Measurements from ENCODE around the gene TSHZ2.

Gene TSHZ2

GRCh38 chr20:53264604-53265003, 292.4 kb downstream of the TSHZ2 start:
- no peak for TF ChIP-seq CTCF (IDR thresholded peaks at IDR 0.05; ENCODE audit: insufficient read depth, low read length, missing control alignments)
- no peak for DNase-seq (ENCODE audit: low read depth, low spot score)
- ChIA-PET CTCF (no interaction called here), POLR2A (no interaction called here)
- H3K4me3 ChIP-seq (ENCODE audit: low read depth, low read length): no peak overlapping the region

DNA sequence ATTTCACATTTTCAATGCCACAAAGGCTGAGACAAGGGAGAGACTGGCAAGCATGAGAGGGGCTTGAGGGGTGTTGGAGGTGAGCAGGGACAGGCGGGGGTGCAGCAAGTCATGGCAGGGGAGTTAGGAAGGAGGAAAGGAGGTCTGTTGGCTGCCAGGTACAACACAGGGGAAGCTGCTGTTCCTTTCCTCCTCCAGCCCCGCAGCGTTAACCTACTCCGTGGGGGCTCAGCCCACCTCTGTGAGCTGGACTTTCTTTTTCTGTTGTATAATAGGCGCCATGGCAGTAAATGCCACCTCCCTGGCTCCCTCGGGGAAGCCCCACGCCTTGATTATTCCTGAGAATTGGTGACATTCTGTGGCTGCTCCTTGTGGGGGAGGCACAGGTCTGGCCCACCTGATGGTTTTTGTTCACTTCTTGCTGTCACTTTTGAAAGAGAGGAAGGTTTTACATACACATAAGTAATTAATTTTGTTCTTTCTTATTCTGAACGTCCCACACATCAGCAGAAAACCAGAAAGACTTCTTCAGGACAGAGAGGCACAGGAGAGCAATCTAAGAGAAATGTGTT, 293.2 kb downstream of the TSHZ2 start:
- no peak for TF ChIP-seq CTCF (IDR thresholded peaks at IDR 0.05; ENCODE audit: insufficient read depth, low read length, missing control alignments)
- POLR2A ChIA-PET: no interaction called here
- DNase-seq (ENCODE audit: low read depth, low spot score): no peak
- CTCF ChIA-PET: no interaction called here
- H3K4me3 ChIP-seq (ENCODE audit: low read depth, low read length): no peak overlapping the region

- TF ChIP-seq CTCF (IDR thresholded peaks at IDR 0.05; ENCODE audit: insufficient read depth, low read length, missing control alignments): no peak
- POLR2A ChIA-PET: no interaction called here
- H3K4me3 ChIP-seq (ENCODE audit: low read depth, low read length): no peak overlapping the region
- CTCF ChIA-PET: no interaction called here
- no peak for DNase-seq (ENCODE audit: low read depth, low spot score)
Observed at GRCh38 chr20:53269380-53269779, 297.2 kb downstream of the TSHZ2 start.

DNA sequence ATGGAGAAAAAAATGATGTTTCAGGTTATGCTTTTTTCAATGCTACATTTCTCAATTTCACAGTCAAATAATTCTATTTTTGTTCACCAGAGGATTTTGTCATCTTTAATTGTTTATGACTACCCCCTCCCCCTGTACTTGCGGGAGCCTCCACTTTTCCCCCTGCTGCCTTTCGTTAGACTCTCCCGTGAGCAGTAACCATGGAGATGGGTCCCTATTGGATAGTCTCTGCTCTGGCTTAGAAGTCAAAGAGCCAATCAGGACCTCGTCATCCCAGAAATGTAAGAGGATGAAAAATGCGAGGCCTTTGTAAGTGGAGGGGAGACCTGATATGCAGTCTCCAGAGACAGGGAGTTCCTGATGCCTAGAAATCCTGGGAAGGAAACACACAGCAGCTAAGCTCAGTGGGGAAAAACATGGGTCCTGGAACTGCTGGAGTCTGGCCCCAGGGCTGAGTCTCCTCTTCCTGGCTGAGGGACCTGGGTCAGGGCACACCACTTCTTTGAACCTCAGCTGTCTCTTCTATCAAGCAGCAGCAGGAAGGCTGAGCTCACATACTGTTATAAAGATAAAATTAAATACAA, 298.7 kb downstream of the TSHZ2 start:
- no peak for DNase-seq (ENCODE audit: low read depth, low spot score)
- ChIA-PET CTCF (no interaction called here), POLR2A (no interaction called here)
- H3K4me3 ChIP-seq (ENCODE audit: low read depth, low read length): no peak overlapping the region
- no peak for TF ChIP-seq CTCF (IDR thresholded peaks at IDR 0.05; ENCODE audit: insufficient read depth, low read length, missing control alignments)

- DNase-seq (ENCODE audit: low read depth, low spot score): no peak
- no peak overlapping the region for H3K4me3 ChIP-seq (ENCODE audit: low read depth, low read length)
- ChIA-PET CTCF (no interaction called here), POLR2A (no interaction called here)
- TF ChIP-seq CTCF (IDR thresholded peaks at IDR 0.05; ENCODE audit: insufficient read depth, low read length, missing control alignments): no peak
Observed at GRCh38 chr20:53274365-53274764, 302.2 kb downstream of the TSHZ2 start.

GRCh38 chr20:53274807-53275206, 302.6 kb downstream of the TSHZ2 start:
- TF ChIP-seq CTCF (IDR thresholded peaks at IDR 0.05; ENCODE audit: insufficient read depth, low read length, missing control alignments): no peak
- no peak overlapping the region for H3K4me3 ChIP-seq (ENCODE audit: low read depth, low read length)
- CTCF ChIA-PET: no interaction called here
- no peak for DNase-seq (ENCODE audit: low read depth, low spot score)
- POLR2A ChIA-PET: no interaction called here

All from AG04449 (cell line).